SU-DHL-6 (cell line): ENCODE measurements around the gene S100A5.

ENCODE experiments used
- CTCF ChIP-seq: fragments of 200-600 bp; sonication (generic); IDR thresholded peaks from one replicate; pipeline ENCODE4 v1.5.1; 2017; ENCODE audit warnings: antibody characterized with exemption, mild to moderate bottlenecking, low read length, moderate library complexity; ENCODE audit not compliant: insufficient read depth, poor library complexity, severe bottlenecking
- EZH2phosphoT487 ChIP-seq: fragments of 200-600 bp; sonication (generic), shearing (Covaris generic); conservative IDR thresholded peaks from 2 replicates; pipeline ENCODE4 v1.6.1; 2018; ENCODE audit warnings: mild to moderate bottlenecking, antibody characterized with exemption, low read length, moderate library complexity, mixed read lengths

GRCh38 chr1:153585006-153585405 lies 44.3 kb upstream of the S100A5 start:
- TF ChIP-seq CTCF (no peak), EZH2phosphoT487 (no peak)
